ENCODE results near the gene CHERP.
"Not testable (repeated sequence)": the region's sequence is repeated elsewhere in the genome, so short reads cannot be mapped to it uniquely, and the experiment has no call there.

Gene CHERP

GRCh38 chr19:16577531-16577985 is 35.3 kb upstream of the CHERP start:
- DNase-seq (ENCODE audit: low read depth) = no peak

GRCh38 chr19:16576690-16577530 is 34.7 kb upstream of the CHERP start:
- no peak for DNase-seq (ENCODE audit: low read depth)

GRCh38 chr19:16575861-16576689 is 33.8 kb upstream of the CHERP start:
- DNase-seq (ENCODE audit: low read depth) = no peak

- DNase-seq (ENCODE audit: low read depth) = no peak
These were observed 33.0 kb upstream of the CHERP start for GRCh38 chr19:16575282-16575681.

- no peak for DNase-seq (ENCODE audit: low read depth)
These were observed 31.7 kb upstream of the CHERP start for GRCh38 chr19:16573925-16574324.

- DNase-seq (ENCODE audit: low read depth) = no peak
These were observed 31.1 kb upstream of the CHERP start for GRCh38 chr19:16573296-16573695.

GRCh38 chr19:16572332-16573211 is 30.3 kb upstream of the CHERP start, which contains the start of gene SLC35E1:
TSS of gene SLC35E1 (minus strand) at chr19:16572415. CDS start at chr19:16572364, 51 bp downstream.
- peak; percentile 86 for DNase-seq (ENCODE audit: low read depth)

GRCh38 chr19:16571822-16572331 is 29.6 kb upstream of the CHERP start:
- no peak for DNase-seq (ENCODE audit: low read depth)

GRCh38 chr19:16571283-16571682 is 29.0 kb upstream of the CHERP start:
- no peak for DNase-seq (ENCODE audit: low read depth)

- no peak for DNase-seq (ENCODE audit: low read depth)
These were observed 27.5 kb upstream of the CHERP start for GRCh38 chr19:16569609-16570320.

- no peak for DNase-seq (ENCODE audit: low read depth)
These were observed 24.5 kb upstream of the CHERP start for GRCh38 chr19:16566702-16567101.

- DNase-seq (ENCODE audit: low read depth) = no peak
These were observed 23.9 kb upstream of the CHERP start for GRCh38 chr19:16566161-16566560.

GRCh38 chr19:16564842-16565241 is 22.6 kb upstream of the CHERP start:
- no peak for DNase-seq (ENCODE audit: low read depth)

- DNase-seq (ENCODE audit: low read depth) = no peak
These were observed 20.4 kb upstream of the CHERP start for GRCh38 chr19:16562608-16563025.

- DNase-seq (ENCODE audit: low read depth) = no peak
These were observed 19.1 kb upstream of the CHERP start for GRCh38 chr19:16561382-16561781.

GRCh38 chr19:16559780-16560276 is 17.6 kb upstream of the CHERP start:
- no peak for DNase-seq (ENCODE audit: low read depth)

GRCh38 chr19:16554776-16555175 is 12.5 kb upstream of the CHERP start:
- DNase-seq (ENCODE audit: low read depth) = no peak

- not testable (repeated sequence) for DNase-seq (ENCODE audit: low read depth)
These were observed 9.7 kb upstream of the CHERP start for GRCh38 chr19:16551902-16552301.

- no peak for DNase-seq (ENCODE audit: low read depth)
These were observed 6.7 kb upstream of the CHERP start for GRCh38 chr19:16548956-16549355.

GRCh38 chr19:16544473-16545231 is 2.4 kb upstream of the CHERP start:
- DNase-seq (ENCODE audit: low read depth) = no peak
